ENCODE data around the gene ENAH. TPM values are rescaled to one million over a fixed set of nuclear protein-coding genes. Genes with fewer than 3 reads are reported as not detected.

The ENAH gene
- polyA plus RNA-seq, 3 donors, result 0.12 TPM; not detected in 2

DNA sequence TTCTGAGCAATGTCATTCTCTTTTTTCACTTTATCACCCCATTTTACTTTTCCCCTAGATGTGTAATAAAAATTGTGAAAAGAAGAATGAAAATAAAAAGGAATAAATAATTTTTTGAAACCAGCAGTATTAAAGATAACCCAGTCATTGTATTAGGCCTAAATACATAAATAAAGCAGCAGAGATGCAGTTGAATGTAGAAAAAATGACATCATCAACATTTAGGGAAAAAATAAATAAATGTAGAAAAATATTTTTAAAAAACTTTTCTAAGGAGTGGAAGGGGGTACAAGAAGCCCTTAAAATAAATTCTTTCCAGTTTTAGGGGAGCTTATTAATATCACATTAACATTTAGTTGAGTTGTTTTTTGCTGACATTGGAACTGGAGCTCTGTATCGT, 15.3 kb upstream of the ENAH start:
- WGBS (ENCODE audit: insufficient coverage), result no CpG with 5 or more reads among the region's 1 CpG
- no peaks in the 10 kb centered on the region for H4K20me1 ChIP-seq (ENCODE audit: insufficient read depth, low read length)
- no peaks in the 10 kb centered on the region for H3K79me2 ChIP-seq (ENCODE audit: insufficient read depth, low read length)
- no peak overlapping the region for H3K27ac ChIP-seq (ENCODE audit: low read depth in 1 of 2, low read length in 2 of 2)
- Mint-ChIP-seq H3K27me3 (ENCODE audit: low read depth in 3 of 3) (peaks cover 0 to 5% (median 2%) of the 10 kb centered on the region in 3 donors), H3K36me3 (no peaks in the 10 kb centered on the region), H3K4me3 (no peak overlapping the region), H3K4me1 (no peaks in the 10 kb centered on the region), H3K27ac (no peak overlapping the region), H3K9me3 (no peaks in the 10 kb centered on the region)
- H3K4me3 ChIP-seq (replicated peaks in 1 of 3; ENCODE audit: low read depth in 2 of 3, low read length in 3 of 3), result no peak overlapping the region
- intact Hi-C loops (cut with micrococcal nuclease), result no loop called here
- H3K27me3 ChIP-seq (ENCODE audit: control insufficient read depth in 2 of 2, insufficient read depth in 2 of 2, low read length in 2 of 2), result no peaks in the 10 kb centered on the region
- H3K4me2 ChIP-seq (replicated peaks; ENCODE audit: extremely low read depth, low read length, poor library complexity, severe bottlenecking), result no peak overlapping the region
- H3K4me1 ChIP-seq (ENCODE audit: control insufficient read depth in 1 of 2, insufficient read depth in 2 of 2, low read length in 2 of 2), result no peaks in the 10 kb centered on the region
- H3K36me3 ChIP-seq (replicated peaks in 1 of 2; ENCODE audit: control insufficient read depth in 1 of 2, insufficient read depth in 2 of 2, low read length in 2 of 2), result no peaks in the 10 kb centered on the region
- H3K9me3 ChIP-seq (replicated peaks in 1 of 2; ENCODE audit: control insufficient read depth in 1 of 2, insufficient read depth in 1 of 2, low read length in 2 of 2), result no peaks in the 10 kb centered on the region
- DNase-seq, result no peak
- H2AFZ ChIP-seq (ENCODE audit: insufficient read depth, low read depth, low read length, poor library complexity, severe bottlenecking), result no peak overlapping the region
- TF ChIP-seq, protein P1, sequence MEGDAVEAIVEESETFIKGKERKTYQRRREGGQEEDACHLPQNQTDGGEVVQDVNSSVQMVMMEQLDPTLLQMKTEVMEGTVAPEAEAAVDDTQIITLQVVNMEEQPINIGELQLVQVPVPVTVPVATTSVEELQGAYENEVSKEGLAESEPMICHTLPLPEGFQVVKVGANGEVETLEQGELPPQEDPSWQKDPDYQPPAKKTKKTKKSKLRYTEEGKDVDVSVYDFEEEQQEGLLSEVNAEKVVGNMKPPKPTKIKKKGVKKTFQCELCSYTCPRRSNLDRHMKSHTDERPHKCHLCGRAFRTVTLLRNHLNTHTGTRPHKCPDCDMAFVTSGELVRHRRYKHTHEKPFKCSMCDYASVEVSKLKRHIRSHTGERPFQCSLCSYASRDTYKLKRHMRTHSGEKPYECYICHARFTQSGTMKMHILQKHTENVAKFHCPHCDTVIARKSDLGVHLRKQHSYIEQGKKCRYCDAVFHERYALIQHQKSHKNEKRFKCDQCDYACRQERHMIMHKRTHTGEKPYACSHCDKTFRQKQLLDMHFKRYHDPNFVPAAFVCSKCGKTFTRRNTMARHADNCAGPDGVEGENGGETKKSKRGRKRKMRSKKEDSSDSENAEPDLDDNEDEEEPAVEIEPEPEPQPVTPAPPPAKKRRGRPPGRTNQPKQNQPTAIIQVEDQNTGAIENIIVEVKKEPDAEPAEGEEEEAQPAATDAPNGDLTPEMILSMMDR (IDR thresholded peaks at IDR 0.05), result no peak
- H3K9ac ChIP-seq (ENCODE audit: insufficient read depth, low read length, poor library complexity, severe bottlenecking), result no peak overlapping the region

DNA sequence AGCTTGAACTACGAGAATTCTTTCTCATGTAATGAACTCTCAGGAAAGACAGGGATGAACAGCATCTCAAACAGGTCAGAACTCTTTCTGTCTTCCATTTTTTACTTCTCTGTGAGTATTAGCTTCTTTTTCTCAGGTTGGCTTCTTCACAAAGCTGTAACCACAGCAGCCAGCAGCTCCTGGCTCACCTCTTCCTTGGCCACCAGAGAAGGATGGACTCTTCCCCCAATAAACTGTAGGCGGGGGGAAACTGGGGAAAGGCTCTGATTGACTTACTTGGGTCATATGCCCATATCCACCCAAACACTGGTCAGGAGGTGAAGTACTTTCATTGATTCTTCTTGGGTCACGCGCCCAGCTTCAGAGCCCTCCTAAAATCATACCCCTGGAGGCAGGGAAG, 14.4 kb upstream of the ENAH start:
- H3K36me3 ChIP-seq (replicated peaks in 1 of 2; ENCODE audit: control insufficient read depth in 1 of 2, insufficient read depth in 2 of 2, low read length in 2 of 2), result no peaks in the 10 kb centered on the region
- no peaks in the 10 kb centered on the region for H3K27me3 ChIP-seq (ENCODE audit: control insufficient read depth in 2 of 2, insufficient read depth in 2 of 2, low read length in 2 of 2)
- no peaks in the 10 kb centered on the region for H3K4me1 Mint-ChIP-seq
- H3K4me2 ChIP-seq (replicated peaks; ENCODE audit: extremely low read depth, low read length, poor library complexity, severe bottlenecking), result no peak overlapping the region
- no peaks in the 10 kb centered on the region for H3K9me3 Mint-ChIP-seq
- TF ChIP-seq, protein P1 (IDR thresholded peaks at IDR 0.05), result no peak
- intact Hi-C loops (cut with micrococcal nuclease), result no loop called here
- no peaks in the 10 kb centered on the region for H3K36me3 Mint-ChIP-seq
- H3K27me3 Mint-ChIP-seq (ENCODE audit: low read depth in 3 of 3), result peaks cover 0 to 5% (median 2%) of the 10 kb centered on the region in 3 donors
- H2AFZ ChIP-seq (ENCODE audit: insufficient read depth, low read depth, low read length, poor library complexity, severe bottlenecking), result no peak overlapping the region
- H3K4me3 ChIP-seq (replicated peaks in 1 of 3; ENCODE audit: low read depth in 2 of 3, low read length in 3 of 3), result no peak overlapping the region
- no peaks in the 10 kb centered on the region for H3K4me1 ChIP-seq (ENCODE audit: control insufficient read depth in 1 of 2, insufficient read depth in 2 of 2, low read length in 2 of 2)
- 100% methylated on average over 1 of the region's 4 CpGs for WGBS (ENCODE audit: insufficient coverage)
- H3K79me2 ChIP-seq (ENCODE audit: insufficient read depth, low read length), result no peaks in the 10 kb centered on the region
- H3K9me3 ChIP-seq (replicated peaks in 1 of 2; ENCODE audit: control insufficient read depth in 1 of 2, insufficient read depth in 1 of 2, low read length in 2 of 2), result no peaks in the 10 kb centered on the region
- no peaks in the 10 kb centered on the region for H4K20me1 ChIP-seq (ENCODE audit: insufficient read depth, low read length)
- DNase-seq, result no peak
- H3K4me3 Mint-ChIP-seq, result no peak overlapping the region
- H3K27ac Mint-ChIP-seq, result no peak overlapping the region
- no peak overlapping the region for H3K27ac ChIP-seq (ENCODE audit: low read depth in 1 of 2, low read length in 2 of 2)
- no peak overlapping the region for H3K9ac ChIP-seq (ENCODE audit: insufficient read depth, low read length, poor library complexity, severe bottlenecking)
